K562 (cell line): Measurements from ENCODE around the gene RGS9BP. TPM values are rescaled to one million over a fixed set of nuclear protein-coding genes. Genes with fewer than 3 reads are reported as not detected.

ENCODE experiments used
- ARNT ChIP-seq, 2 experiments: fragments of 450-650 bp; IDR thresholded peaks; 2 replicates each; pipeline ENCODE4 v1.6.1; 2016; ENCODE audit warnings: mild to moderate bottlenecking in 1 of 2
- ASH1L ChIP-seq: fragments of 450-650 bp; IDR thresholded peaks from 2 replicates; pipeline ENCODE4 v1.6.1; 2018; ENCODE audit warnings: borderline replicate concordance, mild to moderate bottlenecking, low read depth; ENCODE audit not compliant: partially characterized antibody
- BRD9 ChIP-seq: fragments of 450-650 bp; IDR thresholded peaks from 2 replicates; pipeline ENCODE4 v1.6.1; 2018; ENCODE audit warnings: low read depth; ENCODE audit not compliant: partially characterized antibody
- C11orf30 ChIP-seq: fragments of 450-650 bp; IDR thresholded peaks from 2 replicates; pipeline ENCODE4 v1.6.1; 2016; ENCODE audit warnings: low read depth, mild to moderate bottlenecking
- CHAMP1 ChIP-seq: fragments of 450-650 bp; IDR thresholded peaks from 2 replicates; pipeline ENCODE4 v1.6.1; 2016; ENCODE audit warnings: mild to moderate bottlenecking
- CREM ChIP-seq: IDR thresholded peaks from 2 replicates; pipeline ENCODE4 v1.6.1; 2014; ENCODE audit warnings: antibody characterized with exemption, low read depth
- GABPB1 ChIP-seq: sonication (generic); formaldehyde crosslinking; IDR thresholded peaks from 2 replicates; pipeline ENCODE4 v1.8.0; 2022; ENCODE audit warnings: mild to moderate bottlenecking, missing genetic modification reagents
- HDAC3 ChIP-seq: fragments of 450-650 bp; IDR thresholded peaks from 2 replicates; pipeline ENCODE4 v1.6.1; 2018; ENCODE audit warnings: borderline replicate concordance, mild to moderate bottlenecking, moderate library complexity; ENCODE audit not compliant: partially characterized antibody
- HNRNPL ChIP-seq: fragments of 200-400 bp; formaldehyde crosslinking; IDR thresholded peaks from 2 replicates; pipeline ENCODE4 v1.6.1; 2017; ENCODE audit warnings: low read depth, mild to moderate bottlenecking, low read length
- JUNB ChIP-seq: fragments of 450-650 bp; formaldehyde crosslinking; conservative IDR thresholded peaks from 2 replicates; pipeline ENCODE4 v1.4.0; 2020; ENCODE audit warnings: mild to moderate bottlenecking
- KAT8 ChIP-seq: fragments of 450-650 bp; IDR thresholded peaks from 2 replicates; pipeline ENCODE4 v1.6.1; 2016; ENCODE audit warnings: low read depth, mild to moderate bottlenecking
- KDM4B ChIP-seq, 2 experiments: fragments of 450-650 bp in 1 of 2; sonication (generic) in 1 of 2; IDR thresholded peaks; 2 replicates each; pipeline ENCODE4 v1.6.1; 2016 to 2017; ENCODE audit warnings: borderline replicate concordance in 2 of 2, antibody characterized with exemption in 1 of 2, low read depth in 1 of 2, mild to moderate bottlenecking in 1 of 2
- MAFF ChIP-seq: IDR thresholded peaks from 2 replicates; pipeline ENCODE4 v1.6.1; 2012; ENCODE audit warnings: low read length, improper control_type of control experiment
- MYC ChIP-seq, 2 experiments: fragments of 250-450 bp in 1 of 2; sonication (Bioruptor Pico) in 1 of 2; IDR thresholded peaks; 2 replicates each; pipeline versions ENCODE4 v1.5.1 to v1.6.1; 2012 to 2021; ENCODE audit warnings: low read depth in 2 of 2, borderline replicate concordance in 1 of 2, improper control_type of control experiment in 1 of 2, low read length in 1 of 2, mild to moderate bottlenecking in 1 of 2, moderate library complexity in 1 of 2
- OTX1 ChIP-seq: fragments of 450-650 bp; formaldehyde crosslinking; IDR thresholded peaks from 2 replicates; pipeline ENCODE4 v1.4.0; 2022; ENCODE audit warnings: mild to moderate bottlenecking
- POLR2H ChIP-seq: IDR thresholded peaks from 2 replicates; pipeline ENCODE4 v1.6.1; 2016; ENCODE audit warnings: missing genetic modification characterization, low read depth, mild to moderate bottlenecking, control low read depth, missing compliant biosample characterization, moderate library complexity
- PRPF4 ChIP-seq: fragments of 200-400 bp; formaldehyde crosslinking; IDR thresholded peaks from one replicate; pipeline ENCODE4 v1.6.1; 2017; ENCODE audit warnings: low read length, low read depth, mild to moderate bottlenecking; ENCODE audit not compliant: insufficient read depth, poor library complexity, severe bottlenecking
- RHOXF2B ChIP-seq: fragments of 250-450 bp; sonication (Bioruptor Pico); conservative IDR thresholded peaks from 2 replicates; pipeline ENCODE4 v1.5.1; 2021
- SP2 ChIP-seq: IDR thresholded peaks from 2 replicates; pipeline ENCODE4 v1.6.1; 2011; ENCODE audit warnings: mild to moderate bottlenecking, low read depth, low read length, moderate library complexity; ENCODE audit not compliant: poor library complexity, severe bottlenecking; ENCODE audit errors: extremely low read depth
- TSC22D4 ChIP-seq: fragments of 450-650 bp; IDR thresholded peaks from 2 replicates; pipeline ENCODE4 v1.6.1; 2016; ENCODE audit warnings: missing genetic modification characterization, missing biosample characterization, control low read depth
- YBX1 ChIP-seq: fragments of 450-650 bp; IDR thresholded peaks from 2 replicates; pipeline ENCODE4 v1.7.1; 2016; ENCODE audit warnings: mild to moderate bottlenecking
- ZKSCAN3 ChIP-seq: fragments of 250-450 bp; sonication (Bioruptor Pico); IDR thresholded peaks from 2 replicates; pipeline ENCODE4 v1.4.0; 2020
- ZNF316 ChIP-seq: fragments of 450-650 bp; IDR thresholded peaks from 2 replicates; pipeline ENCODE4 v1.6.1; 2016
- ZNF324 ChIP-seq: fragments of 250-450 bp; sonication (Bioruptor Pico); IDR thresholded peaks from 2 replicates; pipeline ENCODE4 v1.4.0; 2020; ENCODE audit warnings: mild to moderate bottlenecking
- ZNF551 ChIP-seq: fragments of 250-450 bp; sonication (Bioruptor Pico); IDR thresholded peaks from 2 replicates; pipeline ENCODE4 v1.5.0; 2021; ENCODE audit warnings: mild to moderate bottlenecking, moderate library complexity
- ZNF668 ChIP-seq: fragments of 250-450 bp; sonication (Bioruptor Pico); IDR thresholded peaks from 2 replicates; pipeline ENCODE4 v1.8.0; 2022; ENCODE audit warnings: mild to moderate bottlenecking, inconsistent platforms
- ZNF778 ChIP-seq: fragments of 450-650 bp; formaldehyde crosslinking; IDR thresholded peaks from 2 replicates; pipeline ENCODE4 v1.4.0; 2020; ENCODE audit warnings: mild to moderate bottlenecking, moderate library complexity
- polyA plus RNA-seq, 8 experiments: library from polyadenylated mRNA; depleted of rRNA in 4 of 8; stranded (reverse) in 5 of 8; unstranded in 3 of 8; fragments of >200 nt; fragmentation: Nextera tagmentation in 2 of 8; fragmentation: Illumina TruSeq in 1 of 8; extraction: Ambion mirVana in 2 of 8; extraction: Trizol in 1 of 8; gene quantifications; 2 replicates each; pipeline versions ENCODE4 v1.2.1 to v1.2.3, GENCODE V29; 2011 to 2014; ENCODE audit warnings: inconsistent platforms in 1 of 8, missing spikeins in 1 of 8
- total RNA-seq, 7 experiments: library from RNA; depleted of rRNA in 6 of 7; stranded (reverse); fragments of >200 nt in 6 of 7; fragmentation: Illumina TruSeq in 2 of 7; extraction: Trizol in 2 of 7; gene quantifications; 2 replicates each; pipeline versions ENCODE4 v1.2.1 to v1.2.3, GENCODE V29; 2011 to 2021; ENCODE audit warnings: low replicate concordance in 1 of 7
- TF ChIP-seq, protein P1 (sequence below): fragments of 250-450 bp; sonication (Bioruptor Pico); IDR thresholded peaks from 2 replicates; pipeline ENCODE4 v1.4.0; 2020; ENCODE audit warnings: borderline replicate concordance

RGS9BP gene
- total and polyA plus RNA-seq, 9 of the 15 experiments (the other 6 are each of a cell fraction or from before 2014, with no cell fraction given): 0.03 to 1.3 (median 0.49) TPM

GRCh38 chr19:32686847-32687475 is 11.3 kb downstream of the RGS9BP start (continued):
- TF ChIP-seq MAFF (no peak), GABPB1 (CRISPR knock-in tag) (no peak), CREM (no peak), ARNT (IDR thresholded peaks at IDR 0.05) (no peak), PRPF4 (no peak), MYC (IDR thresholded peaks at IDR 0.05; ENCODE audit: low read depth, low read length) (no peak), MYC (CRISPR knock-in tag; IDR thresholded peaks at IDR 0.05; ENCODE audit: borderline replicate concordance, low read depth) (peak; percentile 86; the same call in 1 of the 2 replicates), ZNF324 (CRISPR knock-in tag) (peak; percentile 45; the same call in 1 of the 2 replicates), KDM4B (IDR thresholded peaks at IDR 0.05; ENCODE audit: borderline replicate concordance in 2 of 2, low read depth in 1 of 2) (no peak), ZKSCAN3 (CRISPR knock-in tag) (0 out of 2 replicates have a peak, but pooled peaks have one; percentile 10), POLR2H (tag) (no peak), ZNF316 (no peak), ZNF668 (peak; percentile 99), ASH1L (no peak), JUNB (CRISPR knock-in tag) (no peak), C11orf30 (no peak), YBX1 (no peak), CHAMP1 (no peak), HDAC3 (no peak), ZNF778 (CRISPR knock-in tag) (no peak), TSC22D4 (tag) (no peak), ZNF551 (no peak), RHOXF2B (CRISPR knock-in tag) (0 out of 2 replicates have a peak, but pooled peaks have one; percentile 43), HNRNPL (no peak), SP2 (no peak), BRD9 (no peak), OTX1 (CRISPR knock-in tag) (no peak), KAT8 (no peak)
- TF ChIP-seq, protein P1, sequence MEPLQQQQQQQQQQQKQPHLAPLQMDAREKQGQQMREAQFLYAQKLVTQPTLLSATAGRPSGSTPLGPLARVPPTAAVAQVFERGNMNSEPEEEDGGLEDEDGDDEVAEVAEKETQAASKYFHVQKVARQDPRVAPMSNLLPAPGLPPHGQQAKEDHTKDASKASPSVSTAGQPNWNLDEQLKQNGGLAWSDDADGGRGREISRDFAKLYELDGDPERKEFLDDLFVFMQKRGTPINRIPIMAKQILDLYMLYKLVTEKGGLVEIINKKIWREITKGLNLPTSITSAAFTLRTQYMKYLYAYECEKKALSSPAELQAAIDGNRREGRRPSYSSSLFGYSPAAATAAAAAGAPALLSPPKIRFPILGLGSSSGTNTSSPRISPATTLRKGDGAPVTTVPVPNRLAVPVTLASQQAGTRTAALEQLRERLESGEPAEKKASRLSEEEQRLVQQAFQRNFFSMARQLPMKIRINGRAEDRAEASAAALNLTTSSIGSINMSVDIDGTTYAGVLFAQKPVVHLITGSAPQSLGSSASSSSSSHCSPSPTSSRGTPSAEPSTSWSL (CRISPR knock-in tag): peak; percentile 87; the same call in 1 of the 2 replicates
